GOT3 (cell line): ENCODE data around the gene ARHGAP15.

ENCODE experiments used
- DNase-seq: peaks from one replicate; lab custom pipeline; 2025; ENCODE audit warnings: mixed read lengths; lab: John Stamatoyannopoulos, UW

The ARHGAP15 gene

GRCh38 chr2:143169105-143169504, 39.9 kb downstream of the ARHGAP15 start:
- no peak for DNase-seq

GRCh38 chr2:143171817-143172216, 42.6 kb downstream of the ARHGAP15 start:
- DNase-seq = no peak

GRCh38 chr2:143175438-143175837, 46.2 kb downstream of the ARHGAP15 start:
- no peak for DNase-seq

GRCh38 chr2:143176606-143177005, 47.4 kb downstream of the ARHGAP15 start:
- no peak for DNase-seq

- DNase-seq = no peak
These were observed 48.0 kb downstream of the ARHGAP15 start for GRCh38 chr2:143177096-143177786.

- no peak for DNase-seq
These were observed 52.3 kb downstream of the ARHGAP15 start for GRCh38 chr2:143181494-143181893.

GRCh38 chr2:143182649-143183048, 53.4 kb downstream of the ARHGAP15 start:
- DNase-seq = no peak

- no peak for DNase-seq
These were observed 54.7 kb downstream of the ARHGAP15 start for GRCh38 chr2:143183804-143184463.

- DNase-seq = no peak
These were observed 57.7 kb downstream of the ARHGAP15 start for GRCh38 chr2:143186876-143187275.

GRCh38 chr2:143190431-143190830, 61.2 kb downstream of the ARHGAP15 start:
- no peak for DNase-seq

- no peak for DNase-seq
These were observed 62.9 kb downstream of the ARHGAP15 start for GRCh38 chr2:143192106-143192505.

GRCh38 chr2:143192716-143193115, 63.5 kb downstream of the ARHGAP15 start:
- no peak for DNase-seq

GRCh38 chr2:143193121-143193520, 63.9 kb downstream of the ARHGAP15 start:
- no peak for DNase-seq

GRCh38 chr2:143195511-143195910, 66.3 kb downstream of the ARHGAP15 start:
- no peak for DNase-seq

GRCh38 chr2:143204062-143204461, 74.8 kb downstream of the ARHGAP15 start:
- no peak for DNase-seq

GRCh38 chr2:143205106-143205764, 76.0 kb downstream of the ARHGAP15 start:
- no peak for DNase-seq

- DNase-seq = no peak
These were observed 80.6 kb downstream of the ARHGAP15 start for GRCh38 chr2:143209570-143210445.

- DNase-seq = no peak
These were observed 81.2 kb downstream of the ARHGAP15 start for GRCh38 chr2:143210446-143210819.

GRCh38 chr2:143217512-143218115, 88.4 kb downstream of the ARHGAP15 start:
- DNase-seq = no peak

GRCh38 chr2:143218621-143219020, 89.4 kb downstream of the ARHGAP15 start:
- no peak for DNase-seq

GRCh38 chr2:143219266-143219665, 90.0 kb downstream of the ARHGAP15 start:
- DNase-seq = no peak

- DNase-seq = no peak
These were observed 94.3 kb downstream of the ARHGAP15 start for GRCh38 chr2:143223556-143223955.
